GM18867 (cell line): ENCODE measurements around the gene FKBP4.
"Not testable (repeated sequence)": the region's sequence is repeated elsewhere in the genome, so short reads cannot be mapped to it uniquely, and the experiment has no call there.

Experiments
- ATAC-seq: cut with Tn5 transposase; IDR thresholded peaks from one replicate; pipeline ENCODE4 v1.9.1; 2021; ENCODE audit warnings: mild to moderate bottlenecking, moderate library complexity; ENCODE audit not compliant: unreplicated experiment

The FKBP4 gene

GRCh38 chr12:2794736-2795289 is at the start of gene FKBP4:
Gene FKBP4, plus strand, starts transcription at chr12:2794970. Its CDS starts 170 bp downstream, at chr12:2795140.
- ATAC-seq = peak; percentile 81

- ATAC-seq = no peak
These were observed 49.1 kb upstream of the FKBP4 start for GRCh38 chr12:2745655-2746054.

- ATAC-seq = no peak
These were observed 45.2 kb upstream of the FKBP4 start for GRCh38 chr12:2749580-2749979.

- no peak for ATAC-seq
These were observed 44.6 kb upstream of the FKBP4 start for GRCh38 chr12:2750185-2750584.

- ATAC-seq = no peak
These were observed 43.5 kb upstream of the FKBP4 start for GRCh38 chr12:2751230-2751629.

GRCh38 chr12:2751686-2752085 is 43.1 kb upstream of the FKBP4 start:
- ATAC-seq = no peak

GRCh38 chr12:2752676-2753371 is 41.9 kb upstream of the FKBP4 start:
- peak; percentile 72 for ATAC-seq

- ATAC-seq = no peak
These were observed 41.2 kb upstream of the FKBP4 start for GRCh38 chr12:2753536-2753935.

- no peak for ATAC-seq
These were observed 40.6 kb upstream of the FKBP4 start for GRCh38 chr12:2754208-2754607.

- no peak for ATAC-seq
These were observed 38.0 kb upstream of the FKBP4 start for GRCh38 chr12:2756756-2757155.

- ATAC-seq = no peak
These were observed 35.0 kb upstream of the FKBP4 start for GRCh38 chr12:2759733-2760132.

GRCh38 chr12:2764398-2764797 is 30.4 kb upstream of the FKBP4 start:
- no peak for ATAC-seq

GRCh38 chr12:2765052-2765451 is 29.7 kb upstream of the FKBP4 start:
- no peak for ATAC-seq

- no peak for ATAC-seq
These were observed 29.2 kb upstream of the FKBP4 start for GRCh38 chr12:2765608-2766007.

GRCh38 chr12:2768224-2768961 is 26.4 kb upstream of the FKBP4 start:
- ATAC-seq = no peak

GRCh38 chr12:2769866-2770533 is 24.8 kb upstream of the FKBP4 start:
- ATAC-seq = no peak

GRCh38 chr12:2770544-2770943 is 24.2 kb upstream of the FKBP4 start:
- not testable (repeated sequence) for ATAC-seq

GRCh38 chr12:2772370-2772769 is 22.4 kb upstream of the FKBP4 start:
- no peak for ATAC-seq

- no peak for ATAC-seq
These were observed 21.4 kb upstream of the FKBP4 start for GRCh38 chr12:2773199-2773875.

GRCh38 chr12:2775431-2775830 is 19.3 kb upstream of the FKBP4 start:
- ATAC-seq = no peak
